MCF 10A (cell line): ENCODE measurements around the gene EGR1. TPM values are rescaled to one million over a fixed set of nuclear protein-coding genes. Genes with fewer than 3 reads are reported as not detected.

Experiments used
- BruUV-seq: library from RNA; stranded (reverse); fragments of 400-500 nt; replicated peaks from 2 replicates; lab custom pipeline; 2021; lab: Mats Ljungman, UMichigan
- CTCF ChIA-PET: fragments of 300-600 bp; sonication (Branson Sonifier 250); formaldehyde crosslinking; extraction: SDS; loops from one replicate; lab custom pipeline; 2021; ENCODE audit warnings: antibody characterized with exemption, inconsistent platforms; lab: Yijun Ruan, JAX
- POLR2A ChIA-PET: fragments of 300-600, 350-650 bp; sonication (Branson Sonifier 250); formaldehyde crosslinking; extraction: SDS; loops from one replicate; lab custom pipeline; 2020; ENCODE audit warnings: antibody characterized with exemption, inconsistent platforms; lab: Yijun Ruan, JAX
- DNase-seq: peaks from one replicate; pipeline ENCODE4 v3.0.0-alpha.2; 2018; ENCODE audit not compliant: unreplicated experiment
- H3K27ac Mint-ChIP-seq: one replicate; pipeline ENCODE4 v1.8.0; 2022; ENCODE audit warnings: mild to moderate bottlenecking, low read depth, mixed read lengths; ENCODE audit not compliant: unreplicated experiment
- H3K27me3 Mint-ChIP-seq: one replicate; pipeline ENCODE4 v1.8.0; 2022; ENCODE audit warnings: mixed read lengths; ENCODE audit not compliant: insufficient read depth, unreplicated experiment
- H3K36me3 Mint-ChIP-seq: one replicate; pipeline ENCODE4 v1.8.0; 2022; ENCODE audit warnings: mild to moderate bottlenecking, moderate library complexity, mixed read lengths; ENCODE audit not compliant: insufficient read depth, unreplicated experiment
- H3K4me1 Mint-ChIP-seq: one replicate; pipeline ENCODE4 v1.8.0; 2022; ENCODE audit warnings: mixed read lengths; ENCODE audit not compliant: insufficient read depth, unreplicated experiment
- H3K4me3 Mint-ChIP-seq: one replicate; pipeline ENCODE4 v1.8.0; 2022; ENCODE audit warnings: mild to moderate bottlenecking, moderate library complexity, mixed read lengths; ENCODE audit not compliant: unreplicated experiment
- H3K9me3 Mint-ChIP-seq: one replicate; pipeline ENCODE4 v1.8.0; 2022; ENCODE audit warnings: mixed read lengths; ENCODE audit not compliant: unreplicated experiment
- CTCF ChIP-seq: fragments of 200-600 bp; IDR thresholded peaks from one replicate; pipeline ENCODE4 v1.8.0; 2022; ENCODE audit warnings: antibody characterized with exemption, mild to moderate bottlenecking; ENCODE audit not compliant: unreplicated experiment
- intact Hi-C: fragments of 100-400 bp; cut with micrococcal nuclease; formaldehyde crosslinking; loops from 2 replicates; pipeline ENCODE4 v1.14.1; 2022
- total RNA-seq: library from RNA; stranded (reverse); gene quantifications from 2 replicates; pipeline ENCODE4 v1.2.3, GENCODE V29; 2022

EGR1 gene
- total RNA-seq, 1 experiment from 2014 or later = 189 TPM

GRCh38 chr5:138444078-138444773 lies 21.1 kb upstream of the EGR1 start:
- no peaks in the 10 kb centered on the region for H3K9me3 Mint-ChIP-seq
- no peak for DNase-seq
- H3K36me3 Mint-ChIP-seq = no peaks in the 10 kb centered on the region
- no peaks in the 10 kb centered on the region for H3K27me3 Mint-ChIP-seq
- no peak overlapping the region for H3K27ac Mint-ChIP-seq
- ChIA-PET POLR2A (interaction anchor here (0.6 to 1.3 kb wide), 3 partner anchors 60 to 102 kb away, joined by 3 to 4 read pairs (median 3); partner anchors contain the start of gene ETF1), CTCF (interaction anchor here (0.6 to 12.2 kb wide), 8 partner anchors 14 to 1346 kb away, joined by 3 to 187 read pairs (median 3); partner anchors contain the start of gene EGR1)
- intact Hi-C loops = no loop called here
- no peak for TF ChIP-seq CTCF
- BruUV-seq = no TSS peak
- peaks cover 4% of the 10 kb centered on the region for H3K4me1 Mint-ChIP-seq
- no peak overlapping the region for H3K4me3 Mint-ChIP-seq

- POLR2A ChIA-PET = interaction anchor here (0.6 to 1.3 kb wide), 3 partner anchors 60 to 101 kb away, joined by 3 to 4 read pairs (median 3); partner anchors contain the start of gene ETF1
- CTCF ChIA-PET = interaction anchor here (0.6 to 12.2 kb wide), 7 partner anchors 17 to 899 kb away, joined by 3 to 187 read pairs (median 4); partner anchors contain the start of gene EGR1
- intact Hi-C loops = no loop called here
- Mint-ChIP-seq H3K9me3 (no peaks in the 10 kb centered on the region), H3K4me1 (peaks cover 9% of the 10 kb centered on the region), H3K27ac (no peak overlapping the region), H3K4me3 (no peak overlapping the region), H3K36me3 (no peaks in the 10 kb centered on the region), H3K27me3 (no peaks in the 10 kb centered on the region)
- BruUV-seq = no TSS peak
- no peak for DNase-seq
- no peak for TF ChIP-seq CTCF
Observed at GRCh38 chr5:138444774-138445546, 20.3 kb upstream of the EGR1 start.

GRCh38 chr5:138445547-138446271 lies 19.6 kb upstream of the EGR1 start:
- no peak overlapping the region for H3K4me3 Mint-ChIP-seq
- DNase-seq = no peak
- ChIA-PET POLR2A (interaction anchor here (1.1 kb wide), 1 partner anchor 97 kb away, joined by 3 read pairs; the partner anchor contains the start of gene ETF1), CTCF (interaction anchor here (0.7 to 13.1 kb wide), 7 partner anchors 16 to 898 kb away, joined by 3 to 278 read pairs (median 4); partner anchors contain the start of gene EGR1)
- H3K9me3 Mint-ChIP-seq = no peaks in the 10 kb centered on the region
- H3K27me3 Mint-ChIP-seq = no peaks in the 10 kb centered on the region
- no peak for TF ChIP-seq CTCF
- peaks cover 7% of the 10 kb centered on the region for H3K4me1 Mint-ChIP-seq
- H3K36me3 Mint-ChIP-seq = no peaks in the 10 kb centered on the region
- intact Hi-C loops = no loop called here
- BruUV-seq = no TSS peak
- no peak overlapping the region for H3K27ac Mint-ChIP-seq
